Fibroblast of skin of right quadriceps (primary cell): ENCODE measurements around the gene SYNM.

Experiments used
- DNase-seq: peaks from one replicate; pipeline ENCODE4 v3.0.0-alpha.2; 2013

The SYNM gene

GRCh38 chr15:99085413-99086326, 19.2 kb upstream of the SYNM start:
- DNase-seq: peak; percentile 75

DNA sequence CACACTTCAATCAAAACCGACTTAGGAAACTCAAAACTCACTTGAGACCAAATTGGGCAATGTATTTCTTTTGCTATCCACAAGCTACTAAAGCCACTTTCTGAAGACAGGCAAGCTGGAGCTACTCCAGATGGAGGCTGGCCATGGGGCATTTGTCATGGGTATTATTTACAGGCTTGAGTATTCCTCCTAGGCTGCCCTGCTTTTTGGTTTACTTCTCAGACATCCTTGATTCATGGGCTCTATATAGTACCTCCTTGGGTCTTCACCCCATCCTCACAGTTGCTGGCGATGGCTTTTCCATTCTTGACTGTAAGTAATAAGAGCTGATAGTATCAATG, 18.6 kb upstream of the SYNM start:
- DNase-seq: no peak

- DNase-seq: no peak
These were observed 17.4 kb upstream of the SYNM start for GRCh38 chr15:99087405-99087943.

DNA sequence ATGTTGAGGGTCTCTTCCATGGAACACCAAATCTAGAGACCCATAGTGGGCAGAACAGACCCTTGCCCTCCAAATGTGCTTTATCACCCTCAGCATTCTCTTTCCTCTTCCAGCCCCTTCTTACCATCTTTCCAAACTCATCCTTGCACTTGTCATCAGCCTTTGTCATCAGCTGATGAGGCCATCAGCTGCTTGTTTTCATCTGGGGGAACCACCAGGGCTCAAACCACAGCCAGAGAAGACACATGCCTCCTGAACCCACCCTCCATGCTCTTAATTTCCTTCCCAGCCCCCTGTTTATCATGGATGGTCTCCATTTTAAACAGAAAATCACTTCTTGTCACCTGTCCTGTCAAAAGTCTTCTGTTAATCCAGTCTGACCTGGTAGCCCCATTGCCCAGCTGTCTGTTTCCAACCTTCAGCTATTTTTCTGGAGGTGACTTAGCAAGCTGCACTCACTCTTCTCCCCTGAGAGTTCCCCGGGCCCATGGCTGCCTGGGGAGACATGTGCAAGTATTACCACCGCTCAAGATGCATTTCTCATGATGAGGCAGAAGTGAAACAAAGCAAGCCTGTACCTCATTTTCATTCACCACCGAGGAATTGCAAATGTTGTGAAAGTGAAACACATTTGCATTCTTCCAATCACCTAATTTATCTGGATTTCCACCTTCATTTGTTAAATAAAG, 14.7 kb upstream of the SYNM start:
- DNase-seq: no peak

DNA sequence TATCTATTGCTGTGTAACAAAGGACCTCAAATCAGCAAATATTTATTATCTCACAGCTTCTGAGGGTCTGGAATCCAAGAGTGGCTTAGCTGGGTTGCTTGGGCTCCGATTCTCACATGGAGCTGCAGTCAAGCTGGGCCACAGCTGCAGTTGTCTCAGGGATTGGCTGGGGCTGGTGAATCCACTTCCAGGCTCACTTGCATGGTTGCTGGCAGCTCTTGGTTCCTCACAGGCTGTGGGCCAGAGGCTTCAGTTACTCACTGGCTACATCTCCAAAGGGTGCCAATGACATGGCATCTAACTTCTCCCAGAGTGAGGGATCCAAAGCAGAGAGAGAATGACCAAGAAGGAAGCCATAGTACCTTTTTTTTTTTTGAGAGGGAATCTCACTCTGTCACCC, 13.9 kb upstream of the SYNM start:
- no peak for DNase-seq

- DNase-seq: no peak
These were observed 12.2 kb upstream of the SYNM start for GRCh38 chr15:99092554-99093172.

DNA sequence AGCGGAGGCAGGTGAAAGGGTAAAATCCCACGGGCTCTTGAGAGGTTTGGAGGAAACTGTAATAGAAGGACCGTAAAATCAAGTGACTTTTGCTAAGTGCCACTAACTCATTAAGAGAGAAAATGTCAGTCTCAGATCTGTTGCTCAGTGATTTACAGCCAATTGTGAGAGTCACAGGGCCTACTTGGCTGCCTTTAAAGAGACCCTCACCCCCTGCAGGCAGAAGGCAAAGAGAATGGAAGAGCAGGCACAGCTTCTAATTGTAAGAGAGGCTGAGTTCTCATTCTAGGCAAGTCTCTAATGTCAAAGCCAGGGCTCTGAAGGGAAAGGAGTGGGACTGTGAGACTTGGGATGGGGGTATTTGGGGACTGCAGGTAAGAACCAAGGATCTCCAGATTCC, 9.3 kb upstream of the SYNM start:
- DNase-seq: no peak

- no peak for DNase-seq
These were observed 8.5 kb upstream of the SYNM start for GRCh38 chr15:99096173-99096893.

- DNase-seq: no peak
These were observed 7.9 kb upstream of the SYNM start for GRCh38 chr15:99096894-99097426.

GRCh38 chr15:99097441-99098410, 7.2 kb upstream of the SYNM start:
- no peak for DNase-seq

- DNase-seq: no peak
These were observed 6.5 kb upstream of the SYNM start for GRCh38 chr15:99098426-99098825.

DNA sequence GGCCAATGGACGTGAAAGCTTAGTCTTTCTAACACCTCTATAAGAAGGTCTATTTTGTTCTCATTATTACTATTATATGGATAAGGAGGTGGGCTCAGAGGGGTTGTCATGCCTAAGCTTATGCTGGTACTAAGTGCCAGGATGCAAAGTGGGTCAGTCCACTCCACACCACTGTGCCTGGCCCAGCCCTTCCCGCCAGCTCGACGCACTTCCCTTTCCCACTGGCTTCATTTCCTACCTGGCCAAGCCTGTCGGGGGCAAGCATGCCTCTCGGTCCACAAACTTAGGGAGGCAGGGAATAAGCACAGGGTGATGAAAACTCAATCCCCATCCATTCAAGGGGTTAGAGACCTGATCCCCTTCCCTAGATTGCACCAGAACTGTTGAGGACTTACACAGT, 5.9 kb upstream of the SYNM start:
- DNase-seq: no peak

DNA sequence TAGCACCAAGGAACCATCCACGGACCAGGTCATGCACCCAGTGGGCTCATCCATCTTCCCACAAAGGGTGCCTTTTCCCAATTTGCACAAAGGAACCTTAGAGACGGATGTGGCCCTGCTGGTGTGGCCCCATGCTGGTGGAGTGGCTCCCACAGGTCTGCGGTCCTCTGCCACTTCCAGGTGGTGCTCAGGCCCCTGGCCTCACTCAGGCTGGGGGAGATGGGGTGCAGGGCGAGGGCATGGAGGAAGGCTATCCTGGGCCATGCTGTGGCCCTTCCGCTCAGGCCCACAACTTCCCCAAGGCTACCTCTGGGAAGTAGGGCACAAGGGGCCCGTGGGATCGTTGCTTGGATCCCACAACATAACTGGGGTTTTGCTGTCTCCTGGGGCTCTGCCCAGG, 5.2 kb upstream of the SYNM start:
- no peak for DNase-seq

DNA sequence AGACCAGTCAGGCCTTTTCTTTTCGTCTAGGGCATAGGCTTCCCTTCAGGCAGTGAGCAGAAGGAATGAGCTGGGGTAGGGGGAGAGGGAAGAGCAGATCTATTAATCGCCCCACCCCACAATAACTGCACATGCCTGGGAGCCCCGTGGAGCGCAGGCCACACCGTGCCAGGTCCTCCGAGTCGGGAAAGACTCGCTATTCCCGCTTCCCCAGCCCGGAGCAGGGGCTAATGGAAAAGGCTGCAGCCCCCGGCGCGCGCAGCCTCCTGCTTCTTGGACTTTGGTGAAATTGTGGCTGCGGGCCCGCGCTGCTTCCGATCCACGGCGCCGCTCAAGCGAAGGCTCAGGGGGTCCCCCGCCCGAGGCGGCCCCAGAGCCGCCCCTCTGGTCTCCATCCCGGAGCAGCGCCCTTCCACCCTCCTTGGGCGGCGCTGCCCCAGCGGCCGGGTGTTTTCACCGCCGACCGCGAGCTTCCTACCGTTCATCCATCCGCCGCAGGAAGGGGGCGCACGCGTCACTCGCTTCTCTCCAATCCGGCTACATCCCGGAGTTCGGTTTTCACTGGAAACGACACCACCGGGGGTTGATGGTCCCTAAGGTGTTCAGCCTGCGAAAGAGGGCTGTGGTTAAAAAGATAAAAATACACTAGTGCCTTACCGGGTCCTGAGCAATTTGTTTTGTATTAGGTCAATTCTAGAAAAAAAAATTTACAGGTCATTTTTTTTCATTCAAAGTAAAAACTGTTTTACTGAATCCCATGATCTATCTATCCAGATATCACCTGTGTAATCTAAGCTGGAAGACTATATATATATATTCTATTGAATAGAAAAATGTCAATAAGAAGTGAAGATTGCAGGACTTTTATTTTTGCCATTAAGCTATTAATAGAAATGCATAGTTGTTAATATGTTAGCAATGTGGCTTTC, 4.4 kb upstream of the SYNM start:
- peak; percentile 64 for DNase-seq

GRCh38 chr15:99101501-99101900, 3.4 kb upstream of the SYNM start:
- DNase-seq: no peak

GRCh38 chr15:99102332-99103235, 2.3 kb upstream of the SYNM start:
- no peak for DNase-seq

DNA sequence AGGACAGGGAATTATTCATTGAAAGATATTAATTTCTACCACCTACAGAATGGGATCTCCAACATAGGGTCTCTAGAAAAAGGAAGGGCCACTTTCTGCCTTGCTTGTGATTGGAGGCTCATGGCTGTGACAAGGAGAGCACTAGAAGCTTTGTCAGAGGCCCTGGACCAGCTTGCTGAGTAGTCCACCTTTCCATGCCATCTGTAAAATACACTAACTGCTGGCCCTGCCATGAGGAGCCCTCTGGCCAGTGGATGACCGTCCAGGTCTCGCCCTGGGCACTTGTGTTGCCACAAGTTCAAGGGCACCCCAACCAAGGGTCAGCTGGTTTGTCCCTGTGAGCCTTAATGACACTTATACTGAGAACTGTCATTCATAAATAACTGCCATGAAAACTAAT, 1.6 kb upstream of the SYNM start:
- no peak for DNase-seq

- DNase-seq: peak; percentile 70
These were observed 848 bp downstream of the SYNM start for GRCh38 chr15:99105514-99106341.
